IMR-90 (cell line): Measurements from ENCODE around the gene CACNG7. TPM values are rescaled to one million over a fixed set of nuclear protein-coding genes. Genes with fewer than 3 reads are reported as not detected.
A peak's percentile ranks its signal among the peaks of the same experiment; 100 is the strongest.

Experiments
- ATAC-seq: fragments of 200-7000 bp; cut with Tn5 transposase; 2 replicates; pipeline ENCODE4 v1.9.1; 2020; ENCODE audit warnings: low read depth, mild to moderate bottlenecking, moderate library complexity
- BruUV-seq: library from RNA; stranded (reverse); fragments of 400-500 nt; replicated peaks from 2 replicates; lab custom pipeline; 2021; lab: Mats Ljungman, UMichigan
- CTCF ChIA-PET: fragments of 300-600 bp; formaldehyde crosslinking; extraction: SDS; loops from one replicate; lab custom pipeline; 2021; ENCODE audit warnings: antibody characterized with exemption; lab: Yijun Ruan, JAX
- POLR2A ChIA-PET: fragments of 300-600 bp; sonication (Branson Sonifier 250); formaldehyde crosslinking; loops from one replicate; lab custom pipeline; 2022; ENCODE audit warnings: antibody characterized with exemption; ENCODE audit not compliant: unreplicated experiment; lab: Charles Lee
- DNase-seq: peaks from one replicate; pipeline ENCODE4 v3.0.0; 2013
- H2AFZ ChIP-seq: replicated peaks from 2 replicates; pipeline ENCODE3; 2013; ENCODE audit warnings: low read length, mild to moderate bottlenecking; ENCODE audit not compliant: poor library complexity
- H2AK5ac ChIP-seq: 2 replicates; pipeline ENCODE4 v1.6.1; 2013; ENCODE audit warnings: low read depth, low read length, inconsistent platforms
- H2AK9ac ChIP-seq: replicated peaks from 2 replicates; pipeline ENCODE3; 2013; ENCODE audit warnings: mild to moderate bottlenecking, low read depth, low read length, moderate library complexity; ENCODE audit not compliant: poor library complexity
- H2BK120ac ChIP-seq: 2 replicates; pipeline ENCODE4 v1.6.1; 2013; ENCODE audit warnings: low read depth, low read length, inconsistent platforms
- H2BK15ac ChIP-seq: 3 replicates; pipeline ENCODE4 v1.6.1; 2013; ENCODE audit warnings: low read depth, low read length, inconsistent platforms
- H2BK20ac ChIP-seq: 2 replicates; pipeline ENCODE4 v1.6.1; 2013; ENCODE audit warnings: low read depth, mild to moderate bottlenecking, inconsistent platforms, low read length, moderate library complexity
- H2BK5ac ChIP-seq: 2 replicates; pipeline ENCODE4 v1.6.1; 2013; ENCODE audit warnings: mild to moderate bottlenecking, low read depth, low read length, inconsistent platforms; ENCODE audit not compliant: poor library complexity, severe bottlenecking
- H3K14ac ChIP-seq: replicated peaks from 2 replicates; pipeline ENCODE4 v1.6.1; 2013; ENCODE audit warnings: low read depth, low read length, inconsistent platforms
- H3K18ac ChIP-seq: 2 replicates; pipeline ENCODE4 v1.6.1; 2013; ENCODE audit warnings: low read depth, low read length, control low read depth
- H3K23ac ChIP-seq: 2 replicates; pipeline ENCODE4 v1.6.1; 2013; ENCODE audit warnings: low read depth, low read length, inconsistent platforms
- H3K27ac ChIP-seq: 2 replicates; pipeline ENCODE4 v1.5.1; 2013; ENCODE audit warnings: mild to moderate bottlenecking, control low read depth, low read length; ENCODE audit not compliant: insufficient read depth
- H3K27me3 ChIP-seq: 2 replicates; pipeline ENCODE4 v1.6.1; 2013; ENCODE audit warnings: low read length; ENCODE audit not compliant: control insufficient read depth, insufficient read depth
- H3K36me3 ChIP-seq: 2 replicates; pipeline ENCODE4 v1.6.1; 2013; ENCODE audit warnings: low read length, mixed read lengths; ENCODE audit not compliant: control insufficient read depth, insufficient read depth
- H3K4ac ChIP-seq: 2 replicates; pipeline ENCODE4 v1.6.1; 2013; ENCODE audit warnings: low read depth, low read length, inconsistent platforms
- H3K4me1 ChIP-seq: 2 replicates; pipeline ENCODE4 v1.6.1; 2013; ENCODE audit warnings: low read length, mixed read lengths; ENCODE audit not compliant: control insufficient read depth, insufficient read depth
- H3K4me2 ChIP-seq: 2 replicates; pipeline ENCODE4 v1.6.1; 2013; ENCODE audit warnings: low read depth, mild to moderate bottlenecking, control low read depth, low read length, moderate library complexity
- H3K4me3 ChIP-seq: 2 replicates; pipeline ENCODE4 v1.5.1; 2013; ENCODE audit warnings: low read depth, mild to moderate bottlenecking, control low read depth, low read length, moderate library complexity; ENCODE audit not compliant: insufficient read depth
- H3K56ac ChIP-seq: 2 replicates; pipeline ENCODE4 v1.6.1; 2013; ENCODE audit warnings: low read length, inconsistent platforms; ENCODE audit not compliant: insufficient read depth; ENCODE audit errors: extremely low read depth
- H3K79me1 ChIP-seq, 2 experiments: 2 replicates each; pipeline ENCODE4 v1.6.1; 2013; ENCODE audit warnings: low read length in 2 of 2, inconsistent platforms in 1 of 2, low read depth in 1 of 2
- H3K9ac ChIP-seq: 2 replicates; pipeline ENCODE4 v1.6.1; 2013; ENCODE audit warnings: low read depth, low read length, control low read depth
- H3K9me1 ChIP-seq: 2 replicates; pipeline ENCODE4 v1.6.1; 2013; ENCODE audit warnings: low read length, inconsistent platforms; ENCODE audit not compliant: insufficient read depth
- H3K9me3 ChIP-seq: 2 replicates; pipeline ENCODE4 v1.6.1; 2013; ENCODE audit warnings: low read length; ENCODE audit not compliant: control insufficient read depth, insufficient read depth
- H4K20me1 ChIP-seq: 2 replicates; pipeline ENCODE4 v1.6.1; 2013; ENCODE audit warnings: low read length, inconsistent platforms; ENCODE audit not compliant: insufficient read depth
- H4K5ac ChIP-seq: 2 replicates; pipeline ENCODE4 v1.6.1; 2013; ENCODE audit warnings: mild to moderate bottlenecking, low read depth, low read length, control low read depth
- H4K8ac ChIP-seq, 2 experiments: 2 replicates each; pipeline ENCODE4 v1.6.1; 2013; ENCODE audit warnings: low read depth in 2 of 2, low read length in 2 of 2, control low read depth in 1 of 2, inconsistent platforms in 1 of 2
- H4K91ac ChIP-seq: 2 replicates; pipeline ENCODE4 v1.6.1; 2013; ENCODE audit warnings: low read depth, low read length, inconsistent platforms; ENCODE audit not compliant: insufficient read depth
- CEBPB ChIP-seq: IDR thresholded peaks from 2 replicates; pipeline ENCODE4 v1.6.1; 2012; ENCODE audit warnings: low read depth, low read length, improper control_type of control experiment
- CHD1 ChIP-seq: IDR thresholded peaks from 2 replicates; pipeline ENCODE4 v1.6.1; 2012; ENCODE audit warnings: low read depth, low read length, improper control_type of control experiment
- CTCF ChIP-seq: conservative IDR thresholded peaks from 2 replicates; pipeline ENCODE4 v1.5.1; 2012; ENCODE audit warnings: mild to moderate bottlenecking, low read depth, low read length, improper control_type of control experiment
- POLR2A ChIP-seq: IDR thresholded peaks from 2 replicates; pipeline ENCODE4 v1.6.1; 2012; ENCODE audit warnings: mild to moderate bottlenecking, low read depth, low read length
- RAD21 ChIP-seq: IDR thresholded peaks from 2 replicates; pipeline ENCODE4 v1.6.1; 2012; ENCODE audit warnings: low read length, improper control_type of control experiment
- RFX5 ChIP-seq: IDR thresholded peaks from 2 replicates; pipeline ENCODE4 v1.8.0; 2012; ENCODE audit warnings: low read depth, mild to moderate bottlenecking, low read length, moderate library complexity
- WGBS, 2 experiments: methylation state at CpG; one replicate each; pipeline versions ENCODE4 v1.1.5 to v1.1.7; 2013; ENCODE audit warnings: missing lambda C conversion rate in 2 of 2; ENCODE audit not compliant: insufficient read length in 1 of 2; ENCODE audit errors: extremely low coverage in 2 of 2; 5-methylcytosine and 5-hydroxymethylcytosine counted together
- dilution Hi-C: fragments of 300-500 bp; cut with HindIII; formaldehyde crosslinking; loops from one replicate; pipeline ENCODE4 v1.14.3; 2018; ENCODE audit warnings: low sequenced_read_pairs; ENCODE audit not compliant: unreplicated experiment
- in situ Hi-C: fragments of 300-500 bp; cut with MboI; formaldehyde crosslinking; loops from 3 replicates; pipeline ENCODE4 v1.14.3; 2019; ENCODE audit warnings: low sequenced_read_pairs, inconsistent platforms, mixed read lengths
- intact Hi-C: fragments of 100-400 bp; cut with micrococcal nuclease; formaldehyde crosslinking; loops from 2 replicates; pipeline ENCODE4 v1.10.0; 2022
- polyA plus RNA-seq, 3 experiments: library from polyadenylated mRNA; depleted of rRNA; stranded (reverse); fragments of >200 nt; gene quantifications; 2 replicates each; pipeline ENCODE4 v1.2.3, GENCODE V29; 2012; ENCODE audit warnings: low replicate concordance in 1 of 3
- total RNA-seq: library from RNA; depleted of rRNA; stranded (reverse); fragments of >200 nt; gene quantifications from 2 replicates; pipeline ENCODE4 v1.2.3, GENCODE V29; 2012

The CACNG7 gene
- total and polyA plus RNA-seq, 2 of the 4 experiments (the other 2 are of a cell fraction): 0.36 to 6.7 TPM

- Histone ChIP-seq H2BK15ac (no peak overlapping the region), H4K5ac (no peak overlapping the region), H3K9me3 (no peaks in the 10 kb centered on the region), H3K23ac (no peak overlapping the region), H3K14ac (no peak overlapping the region), H4K20me1 (peaks cover 64% of the 10 kb centered on the region), H2AK9ac (no peak overlapping the region), H3K27me3 (no peaks in the 10 kb centered on the region), H3K27ac (no peak overlapping the region), H3K56ac (no peak overlapping the region), H3K4me2 (no peak overlapping the region), H3K4ac (no peak overlapping the region), H2BK120ac (no peak overlapping the region), H4K91ac (no peak overlapping the region), H3K4me3 (no peak overlapping the region), H3K9ac (no peak overlapping the region), H3K79me1 (peaks cover 13 to 48% of the 10 kb centered on the region in 2 experiments), H3K18ac (no peak overlapping the region), H2BK20ac (no peak overlapping the region), H4K8ac (no peak overlapping the region), H3K36me3 (peaks cover 44% of the 10 kb centered on the region), H3K9me1 (peaks cover 11% of the 10 kb centered on the region), H2AK5ac (no peak overlapping the region), H3K4me1 (peaks cover 3% of the 10 kb centered on the region), H2AFZ (no peak overlapping the region), H2BK5ac (no peak overlapping the region)
- TF ChIP-seq RFX5 (no peak), CTCF (no peak), POLR2A (peak; percentile 29; the same call in 1 of the 2 replicates), CEBPB (no peak), CHD1 (no peak), RAD21 (no peak)
- ChIA-PET POLR2A (interaction anchor here (0.6 kb wide), 2 partner anchors 9 to 1501 kb away, joined by 3 read pairs; no protein-coding TSS in a partner anchor), CTCF (interaction anchor here (0.7 kb wide), 1 partner anchor 157 kb away, joined by 3 read pairs; no protein-coding TSS in a partner anchor)
- dilution Hi-C loops: no loop called here
- WGBS, 2 experiments: 100% methylated on average over 2 of the region's 6 CpGs; no CpG with 5 or more reads in 1 of the 2 experiments
- BruUV-seq: no TSS peak
- intact Hi-C loops: no loop called here
- no peak for DNase-seq
- in situ Hi-C loops: loop anchor here (10.0 kb wide), 1 partner anchor 580 kb away; no protein-coding TSS in a partner anchor
- no peak for ATAC-seq
Measured at GRCh38 chr19:53874606-53874990, 34.5 kb upstream of the CACNG7 start.
